GM08714 (cell line): ENCODE measurements around the gene ZDHHC17.

Source experiments
- H3K4me3 ChIP-seq: fragments of 200-500 bp; sonication (Bioruptor generic); 2 replicates; pipeline ENCODE4 v1.5.1; 2014; ENCODE audit warnings: mild to moderate bottlenecking, low read length, inconsistent platforms
- ZNF274 ChIP-seq: IDR thresholded peaks from 2 replicates; pipeline ENCODE4 v1.6.1; 2012; ENCODE audit warnings: mild to moderate bottlenecking, low read depth, low read length

Gene ZDHHC17

GRCh38 chr12:76789335-76790050 lies 25.6 kb downstream of the ZDHHC17 start:
- TF ChIP-seq ZNF274: no peak

GRCh38 chr12:76790564-76791552 lies 26.9 kb downstream of the ZDHHC17 start:
- no peak for TF ChIP-seq ZNF274
- no peak overlapping the region for H3K4me3 ChIP-seq

More at GRCh38 chr12:76789335-76790050, 25.6 kb downstream of the ZDHHC17 start:
- H3K4me3 ChIP-seq: no peak overlapping the region

- TF ChIP-seq ZNF274: no peak
- no peak overlapping the region for H3K4me3 ChIP-seq
Observed at GRCh38 chr12:76792828-76793227, 28.9 kb downstream of the ZDHHC17 start.

- no peak for TF ChIP-seq ZNF274
- no peak overlapping the region for H3K4me3 ChIP-seq
Observed at GRCh38 chr12:76798864-76799263, 34.9 kb downstream of the ZDHHC17 start.

GRCh38 chr12:76799362-76799761 lies 35.4 kb downstream of the ZDHHC17 start:
- H3K4me3 ChIP-seq: no peak overlapping the region
- TF ChIP-seq ZNF274: no peak

DNA sequence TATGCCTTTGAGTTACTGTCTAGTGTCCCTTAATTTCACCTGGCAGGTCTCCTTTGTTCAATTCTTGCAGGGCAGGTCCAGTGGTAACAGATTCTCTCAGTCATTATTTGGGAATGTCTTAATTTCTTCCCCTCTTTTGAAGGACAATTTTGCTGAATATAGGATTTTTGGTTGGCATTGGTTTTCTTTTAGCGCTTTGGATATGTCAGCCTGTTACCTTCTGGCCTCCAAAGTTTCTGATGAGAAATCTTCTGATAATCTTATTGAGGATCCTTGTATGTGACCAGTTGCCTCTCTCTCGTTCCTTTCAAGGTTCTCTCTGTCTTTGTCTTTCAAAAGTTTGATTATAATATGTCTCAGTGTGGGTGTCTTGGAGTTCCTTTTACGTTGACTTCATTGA lies 38.1 kb downstream of the ZDHHC17 start:
- no peak overlapping the region for H3K4me3 ChIP-seq
- TF ChIP-seq ZNF274: no peak

GRCh38 chr12:76804435-76804976 lies 40.6 kb downstream of the ZDHHC17 start:
- TF ChIP-seq ZNF274: no peak
- H3K4me3 ChIP-seq: no peak overlapping the region

- TF ChIP-seq ZNF274: no peak
- no peak overlapping the region for H3K4me3 ChIP-seq
Observed at GRCh38 chr12:76810671-76811419, 46.9 kb downstream of the ZDHHC17 start.

DNA sequence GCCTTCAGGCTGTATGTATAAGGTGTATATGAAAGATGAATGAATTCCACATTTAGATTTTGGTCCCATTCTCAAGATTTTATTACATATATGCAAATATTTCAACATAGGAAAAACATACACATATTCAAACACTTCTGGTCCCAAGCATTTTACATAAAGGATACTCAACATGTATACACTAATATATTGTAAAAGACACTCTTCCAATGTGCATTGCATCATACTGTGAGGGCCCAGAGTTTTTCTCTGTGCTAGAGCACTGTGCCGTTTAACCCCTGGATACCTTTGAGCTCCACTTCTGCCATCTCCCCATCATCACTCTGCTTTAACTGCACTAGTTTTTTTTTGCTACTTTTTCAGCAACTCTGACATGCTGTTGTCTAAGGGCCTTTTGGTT lies 48.1 kb downstream of the ZDHHC17 start:
- no peak for TF ChIP-seq ZNF274
- no peak overlapping the region for H3K4me3 ChIP-seq

- no peak overlapping the region for H3K4me3 ChIP-seq
- no peak for TF ChIP-seq ZNF274
Observed at GRCh38 chr12:76813265-76813664, 49.4 kb downstream of the ZDHHC17 start.

- no peak overlapping the region for H3K4me3 ChIP-seq
- no peak for TF ChIP-seq ZNF274
Observed at GRCh38 chr12:76813972-76814371, 50.1 kb downstream of the ZDHHC17 start.

DNA sequence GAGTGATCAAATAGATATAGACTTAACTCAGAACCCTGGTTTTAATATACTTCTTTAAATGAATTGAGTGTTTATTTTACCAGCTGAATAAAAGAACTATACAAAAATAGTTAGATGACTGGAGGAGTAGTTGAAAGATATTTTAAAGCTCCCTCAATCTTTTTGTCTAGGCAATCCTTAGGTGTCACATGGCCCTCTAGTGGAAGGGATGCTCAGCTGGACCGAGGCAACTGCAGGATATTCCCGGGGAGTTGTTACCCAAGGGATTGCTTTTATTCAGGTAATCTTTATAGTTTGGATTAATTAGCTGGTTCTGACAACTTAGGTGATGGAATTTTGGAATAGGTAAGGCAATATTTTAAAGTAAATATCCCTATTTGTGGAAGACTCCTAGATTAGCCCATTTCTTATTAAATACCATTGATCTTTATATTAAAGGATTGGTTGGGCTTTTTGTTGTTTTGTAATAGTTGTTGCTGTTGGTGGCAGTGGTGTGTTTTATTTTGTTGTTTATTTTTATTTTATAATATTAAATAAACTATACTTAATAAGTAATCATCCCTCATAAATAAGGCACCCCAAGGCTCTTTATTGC lies 57.1 kb downstream of the ZDHHC17 start:
- H3K4me3 ChIP-seq: no peak overlapping the region

DNA sequence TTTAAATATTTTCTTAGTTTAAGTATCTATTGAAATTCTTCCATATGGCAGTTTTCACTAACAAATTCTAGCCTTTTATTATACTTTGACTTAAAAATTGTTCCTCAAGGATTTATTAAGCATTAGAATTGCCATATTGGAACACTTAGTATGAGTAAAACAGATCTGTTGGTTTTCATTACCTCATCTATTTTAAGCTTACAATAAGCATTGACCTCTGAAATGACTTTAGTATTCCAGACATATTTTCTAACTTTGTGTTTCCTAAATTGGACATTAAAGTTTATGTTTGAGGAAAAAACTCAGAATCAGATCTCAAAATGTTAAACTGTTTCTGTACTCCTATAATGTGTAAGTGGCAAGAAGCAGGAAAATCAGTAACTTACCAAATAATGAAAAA lies 66.5 kb downstream of the ZDHHC17 start:
- no peak overlapping the region for H3K4me3 ChIP-seq
- no peak for TF ChIP-seq ZNF274

More for the DNA sequence above, 57.1 kb downstream of the ZDHHC17 start:
- no peak for TF ChIP-seq ZNF274

GRCh38 chr12:76836633-76837032 lies 72.7 kb downstream of the ZDHHC17 start:
- H3K4me3 ChIP-seq: no peak overlapping the region
- TF ChIP-seq ZNF274: no peak

DNA sequence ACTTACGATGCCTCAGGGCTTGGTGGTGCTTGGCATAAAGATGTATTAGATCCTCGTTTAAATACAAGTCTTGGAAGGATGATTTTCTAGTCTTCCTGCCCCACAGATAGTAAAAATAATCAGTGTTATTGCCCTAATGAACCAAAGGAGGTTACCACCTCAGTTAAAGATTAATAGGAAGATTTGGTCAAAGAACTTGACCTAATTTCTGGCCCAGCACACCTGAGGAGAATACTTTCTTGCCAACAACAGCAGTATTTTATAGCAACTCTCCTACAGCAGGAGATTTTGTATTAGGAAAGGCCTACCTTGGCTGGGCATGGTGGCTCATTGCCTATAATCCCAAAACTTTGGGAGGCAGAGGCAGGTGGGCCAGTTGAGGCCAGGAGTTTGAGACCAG lies 83.3 kb downstream of the ZDHHC17 start:
- no peak for TF ChIP-seq ZNF274
- H3K4me3 ChIP-seq: no peak overlapping the region
